ENCODE measurements around the gene SBF2. TPM values are rescaled to one million over a fixed set of nuclear protein-coding genes. Genes with fewer than 3 reads are reported as not detected.

The SBF2 gene
- total RNA-seq, 1 donor from 2014 or later: 30.7 TPM

DNA sequence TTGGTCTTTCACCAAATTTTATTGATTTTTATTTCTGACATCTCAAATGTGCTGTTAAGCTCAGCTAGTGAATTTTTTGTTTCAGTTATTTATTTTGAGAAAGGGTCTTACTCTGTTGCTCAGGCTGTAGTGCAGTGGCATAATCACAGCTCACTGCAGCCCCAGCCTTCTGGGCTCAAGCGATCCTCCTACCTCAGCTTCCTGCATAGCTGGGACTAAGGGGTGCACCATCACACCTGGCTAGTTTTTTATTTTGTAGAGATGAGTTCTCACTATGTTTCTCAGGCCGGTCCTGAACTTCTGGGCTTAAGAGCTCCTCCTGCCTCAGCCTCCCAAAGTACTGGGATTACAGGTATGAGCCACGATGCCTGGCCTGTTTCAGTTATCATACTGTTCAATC is 282.0 kb downstream of the SBF2 start:
- Mint-ChIP-seq H3K4me3 (ENCODE audit: unreplicated experiment) (no peak overlapping the region), H3K4me1 (ENCODE audit: low read depth, unreplicated experiment) (no peaks in the 10 kb centered on the region), H3K27ac (ENCODE audit: unreplicated experiment) (no peak overlapping the region), H3K9me3 (ENCODE audit: unreplicated experiment) (peaks cover 3% of the 10 kb centered on the region), H3K27me3 (ENCODE audit: unreplicated experiment) (no peaks in the 10 kb centered on the region), H3K36me3 (ENCODE audit: unreplicated experiment) (peaks cover 13% of the 10 kb centered on the region)
- DNase-seq: no peak
- TF ChIP-seq CTCF (IDR thresholded peaks at IDR 0.05; ENCODE audit: partially characterized antibody, unreplicated experiment): no peak

GRCh38 chr11:10005955-10006525 is 288.0 kb downstream of the SBF2 start:
- H3K9me3 Mint-ChIP-seq (ENCODE audit: unreplicated experiment): peaks cover 3% of the 10 kb centered on the region
- peaks cover 17% of the 10 kb centered on the region for H3K36me3 Mint-ChIP-seq (ENCODE audit: unreplicated experiment)
- no peaks in the 10 kb centered on the region for H3K27me3 Mint-ChIP-seq (ENCODE audit: unreplicated experiment)
- DNase-seq: no peak
- no peak for TF ChIP-seq CTCF (IDR thresholded peaks at IDR 0.05; ENCODE audit: partially characterized antibody, unreplicated experiment)
- H3K4me3 Mint-ChIP-seq (ENCODE audit: unreplicated experiment): no peak overlapping the region
- no peak overlapping the region for H3K27ac Mint-ChIP-seq (ENCODE audit: unreplicated experiment)
- no peaks in the 10 kb centered on the region for H3K4me1 Mint-ChIP-seq (ENCODE audit: low read depth, unreplicated experiment)

DNA sequence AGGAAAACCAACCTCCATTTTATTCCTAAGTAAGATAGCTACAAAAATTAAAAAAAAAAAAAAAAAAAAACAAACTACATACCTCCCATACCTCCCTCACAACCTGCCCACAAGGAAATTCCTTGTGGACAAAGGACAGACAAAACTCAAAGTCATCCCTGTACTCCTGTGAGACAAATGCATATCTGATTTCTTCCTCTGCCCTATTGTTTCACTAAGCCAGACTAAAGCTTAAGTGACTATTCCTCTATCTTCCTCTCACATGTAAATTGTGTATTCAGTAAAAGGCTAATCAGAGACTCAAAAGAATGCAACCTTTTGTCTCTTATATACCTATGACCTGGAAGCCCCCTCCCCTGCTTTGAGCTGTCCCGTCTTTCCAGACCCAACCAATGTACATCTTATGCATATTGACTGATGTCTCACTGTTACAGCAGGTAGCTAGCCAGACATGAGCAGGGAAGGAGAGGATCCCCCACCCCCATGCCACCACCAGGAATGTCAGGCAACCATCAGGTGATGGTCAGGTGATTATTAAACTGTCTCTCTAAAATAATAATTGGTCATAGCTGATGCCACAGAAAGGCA is 289.4 kb downstream of the SBF2 start:
- no peak for DNase-seq
- no peaks in the 10 kb centered on the region for H3K4me1 Mint-ChIP-seq (ENCODE audit: low read depth, unreplicated experiment)
- peaks cover 3% of the 10 kb centered on the region for H3K9me3 Mint-ChIP-seq (ENCODE audit: unreplicated experiment)
- no peaks in the 10 kb centered on the region for H3K27me3 Mint-ChIP-seq (ENCODE audit: unreplicated experiment)
- no peak for TF ChIP-seq CTCF (IDR thresholded peaks at IDR 0.05; ENCODE audit: partially characterized antibody, unreplicated experiment)
- peaks cover 13% of the 10 kb centered on the region for H3K36me3 Mint-ChIP-seq (ENCODE audit: unreplicated experiment)
- H3K27ac Mint-ChIP-seq (ENCODE audit: unreplicated experiment): no peak overlapping the region
- H3K4me3 Mint-ChIP-seq (ENCODE audit: unreplicated experiment): no peak overlapping the region

DNA sequence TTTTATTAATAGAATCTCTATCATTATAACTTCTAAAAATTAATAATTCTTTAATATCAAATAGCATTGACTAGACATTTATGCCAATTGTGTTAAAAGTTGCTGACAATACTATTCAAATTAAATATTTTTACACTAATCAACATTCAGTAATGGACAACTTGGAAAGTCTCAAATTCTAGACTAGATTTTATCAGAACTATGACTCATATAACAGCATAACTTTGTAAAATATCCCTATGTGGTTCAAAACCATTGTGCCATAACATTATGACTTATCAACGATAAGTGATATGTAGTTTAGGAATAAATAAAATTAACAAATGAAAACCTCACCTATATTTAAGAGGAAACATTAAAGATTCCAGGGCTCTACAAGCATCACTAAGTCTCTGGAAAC is 291.8 kb downstream of the SBF2 start:
- no peak for DNase-seq
- Mint-ChIP-seq H3K4me1 (ENCODE audit: low read depth, unreplicated experiment) (no peaks in the 10 kb centered on the region), H3K9me3 (ENCODE audit: unreplicated experiment) (no peaks in the 10 kb centered on the region)

More for the DNA sequence above, 291.8 kb downstream of the SBF2 start:
- Mint-ChIP-seq H3K4me3 (ENCODE audit: unreplicated experiment) (no peak overlapping the region), H3K27me3 (ENCODE audit: unreplicated experiment) (no peaks in the 10 kb centered on the region), H3K27ac (ENCODE audit: unreplicated experiment) (no peak overlapping the region), H3K36me3 (ENCODE audit: unreplicated experiment) (peaks cover 4% of the 10 kb centered on the region)
- no peak for TF ChIP-seq CTCF (IDR thresholded peaks at IDR 0.05; ENCODE audit: partially characterized antibody, unreplicated experiment)

Data from glutamatergic neuron (in vitro differentiated cells).